ENCODE results near the gene MAPKBP1.

The MAPKBP1 gene

GRCh38 chr15:41794081-41794480, 19.8 kb downstream of the MAPKBP1 start:
- TF ChIP-seq GATA3 (IDR thresholded peaks at IDR 0.05; ENCODE audit: low read depth, low read length) (no peak), GATA2 (IDR thresholded peaks at IDR 0.05; ENCODE audit: low read depth, low read length) (no peak)

GRCh38 chr15:41795996-41796856, 21.9 kb downstream of the MAPKBP1 start:
- TF ChIP-seq GATA2 (IDR thresholded peaks at IDR 0.05; ENCODE audit: low read depth, low read length), result no peak

GRCh38 chr15:41797201-41797944, 23.1 kb downstream of the MAPKBP1 start:
- TF ChIP-seq GATA2 (IDR thresholded peaks at IDR 0.05; ENCODE audit: low read depth, low read length) (no peak), GATA3 (IDR thresholded peaks at IDR 0.05; ENCODE audit: low read depth, low read length) (no peak)

- TF ChIP-seq GATA2 (IDR thresholded peaks at IDR 0.05; ENCODE audit: low read depth, low read length) (no peak), GATA3 (IDR thresholded peaks at IDR 0.05; ENCODE audit: low read depth, low read length) (no peak)
Observed at GRCh38 chr15:41798607-41799487, 24.6 kb downstream of the MAPKBP1 start.

GRCh38 chr15:41799488-41799805, 25.2 kb downstream of the MAPKBP1 start:
- TF ChIP-seq GATA3 (IDR thresholded peaks at IDR 0.05; ENCODE audit: low read depth, low read length) (no peak), GATA2 (IDR thresholded peaks at IDR 0.05; ENCODE audit: low read depth, low read length) (no peak)

GRCh38 chr15:41801185-41801584, 26.9 kb downstream of the MAPKBP1 start:
- TF ChIP-seq GATA3 (IDR thresholded peaks at IDR 0.05; ENCODE audit: low read depth, low read length), result no peak
- TF ChIP-seq GATA2 (IDR thresholded peaks at IDR 0.05; ENCODE audit: low read depth, low read length), result no peak

GRCh38 chr15:41801850-41802455, 27.7 kb downstream of the MAPKBP1 start:
- TF ChIP-seq GATA2 (IDR thresholded peaks at IDR 0.05; ENCODE audit: low read depth, low read length), result no peak

- no peak for TF ChIP-seq GATA2 (IDR thresholded peaks at IDR 0.05; ENCODE audit: low read depth, low read length)
- no peak for TF ChIP-seq GATA3 (IDR thresholded peaks at IDR 0.05; ENCODE audit: low read depth, low read length)
Observed at GRCh38 chr15:41804361-41804760, 30.1 kb downstream of the MAPKBP1 start.

- TF ChIP-seq GATA3 (IDR thresholded peaks at IDR 0.05; ENCODE audit: low read depth, low read length) (no peak), GATA2 (IDR thresholded peaks at IDR 0.05; ENCODE audit: low read depth, low read length) (no peak)
Observed at GRCh38 chr15:41804916-41805666, 30.8 kb downstream of the MAPKBP1 start.

GRCh38 chr15:41805711-41806110, 31.4 kb downstream of the MAPKBP1 start:
- TF ChIP-seq GATA2 (IDR thresholded peaks at IDR 0.05; ENCODE audit: low read depth, low read length), result no peak
- no peak for TF ChIP-seq GATA3 (IDR thresholded peaks at IDR 0.05; ENCODE audit: low read depth, low read length)

- TF ChIP-seq GATA2 (IDR thresholded peaks at IDR 0.05; ENCODE audit: low read depth, low read length) (no peak), GATA3 (IDR thresholded peaks at IDR 0.05; ENCODE audit: low read depth, low read length) (no peak)
Observed at GRCh38 chr15:41806291-41807181, 32.3 kb downstream of the MAPKBP1 start.

- TF ChIP-seq GATA2 (IDR thresholded peaks at IDR 0.05; ENCODE audit: low read depth, low read length) (no peak), GATA3 (IDR thresholded peaks at IDR 0.05; ENCODE audit: low read depth, low read length) (no peak)
Observed at GRCh38 chr15:41809121-41809520, 34.8 kb downstream of the MAPKBP1 start.

All from SH-SY5Y (cell line).